ENCODE data around the gene TSPAN14. TPM values are rescaled to one million over a fixed set of nuclear protein-coding genes. Genes with fewer than 3 reads are reported as not detected.

Gene TSPAN14
- total RNA-seq, 1 donor from 2014 or later: 126 TPM

- DNase-seq (ENCODE audit: low spot score, unreplicated experiment): no peak
- no peaks in the 10 kb centered on the region for H3K36me3 Mint-ChIP-seq (ENCODE audit: insufficient read depth)
- H3K4me3 Mint-ChIP-seq (ENCODE audit: low read depth): no peak overlapping the region
- no peaks in the 10 kb centered on the region for H3K4me1 Mint-ChIP-seq (ENCODE audit: low read depth)
- H3K9me3 Mint-ChIP-seq (ENCODE audit: low read depth): no peaks in the 10 kb centered on the region
- no peak for TF ChIP-seq CTCF (IDR thresholded peaks at IDR 0.05; ENCODE audit: unreplicated experiment)
- no peak overlapping the region for H3K27ac Mint-ChIP-seq
- H3K27me3 Mint-ChIP-seq: no peaks in the 10 kb centered on the region
Observed at GRCh38 chr10:80526742-80527141, 72.6 kb downstream of the TSPAN14 start.

GRCh38 chr10:80528185-80528700 lies 74.1 kb downstream of the TSPAN14 start:
- DNase-seq (ENCODE audit: low spot score, unreplicated experiment): no peak
- no peaks in the 10 kb centered on the region for H3K9me3 Mint-ChIP-seq (ENCODE audit: low read depth)
- H3K27me3 Mint-ChIP-seq: no peaks in the 10 kb centered on the region
- peaks cover 1% of the 10 kb centered on the region for H3K36me3 Mint-ChIP-seq (ENCODE audit: insufficient read depth)
- H3K4me3 Mint-ChIP-seq (ENCODE audit: low read depth): no peak overlapping the region
- H3K27ac Mint-ChIP-seq: no peak overlapping the region
- TF ChIP-seq CTCF (IDR thresholded peaks at IDR 0.05; ENCODE audit: unreplicated experiment): no peak
- H3K4me1 Mint-ChIP-seq (ENCODE audit: low read depth): no peaks in the 10 kb centered on the region

GRCh38 chr10:80528901-80529300 lies 74.8 kb downstream of the TSPAN14 start:
- DNase-seq (ENCODE audit: low spot score, unreplicated experiment): no peak
- H3K27ac Mint-ChIP-seq: no peak overlapping the region
- no peaks in the 10 kb centered on the region for H3K27me3 Mint-ChIP-seq
- peaks cover 1% of the 10 kb centered on the region for H3K36me3 Mint-ChIP-seq (ENCODE audit: insufficient read depth)
- TF ChIP-seq CTCF (IDR thresholded peaks at IDR 0.05; ENCODE audit: unreplicated experiment): no peak
- no peaks in the 10 kb centered on the region for H3K9me3 Mint-ChIP-seq (ENCODE audit: low read depth)
- no peak overlapping the region for H3K4me3 Mint-ChIP-seq (ENCODE audit: low read depth)
- no peaks in the 10 kb centered on the region for H3K4me1 Mint-ChIP-seq (ENCODE audit: low read depth)

- H3K4me1 Mint-ChIP-seq (ENCODE audit: low read depth): no peaks in the 10 kb centered on the region
- no peaks in the 10 kb centered on the region for H3K27me3 Mint-ChIP-seq
- peaks cover 1% of the 10 kb centered on the region for H3K36me3 Mint-ChIP-seq (ENCODE audit: insufficient read depth)
- peak overlapping the region; percentile 52 for H3K27ac Mint-ChIP-seq
- TF ChIP-seq CTCF (IDR thresholded peaks at IDR 0.05; ENCODE audit: unreplicated experiment): no peak
- no peak for DNase-seq (ENCODE audit: low spot score, unreplicated experiment)
- no peak overlapping the region for H3K4me3 Mint-ChIP-seq (ENCODE audit: low read depth)
- H3K9me3 Mint-ChIP-seq (ENCODE audit: low read depth): no peaks in the 10 kb centered on the region
Observed at GRCh38 chr10:80529604-80530003, 75.5 kb downstream of the TSPAN14 start.

DNA sequence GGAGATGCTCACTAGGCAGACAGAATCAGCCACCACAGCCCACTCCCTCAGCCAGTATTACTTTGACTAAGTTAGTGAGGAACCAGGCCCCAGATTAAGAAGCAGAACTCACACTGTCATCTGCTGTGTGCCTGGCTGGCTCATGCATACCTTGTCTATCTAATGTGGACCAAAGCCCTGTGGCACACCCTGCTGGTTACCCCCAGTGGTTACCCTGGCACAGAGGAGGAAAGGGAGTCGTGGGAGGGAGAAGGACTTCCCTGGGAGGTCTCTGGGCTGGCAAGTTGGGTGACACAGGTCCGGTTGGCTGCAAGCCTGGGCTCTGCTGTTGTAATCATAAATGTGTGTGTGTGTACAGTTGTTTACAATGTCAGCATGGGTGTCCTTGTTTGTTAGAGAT lies 76.1 kb downstream of the TSPAN14 start:
- no peak for TF ChIP-seq CTCF (IDR thresholded peaks at IDR 0.05; ENCODE audit: unreplicated experiment)
- no peaks in the 10 kb centered on the region for H3K27me3 Mint-ChIP-seq
- H3K9me3 Mint-ChIP-seq (ENCODE audit: low read depth): no peaks in the 10 kb centered on the region
- no peak overlapping the region for H3K27ac Mint-ChIP-seq
- no peaks in the 10 kb centered on the region for H3K4me1 Mint-ChIP-seq (ENCODE audit: low read depth)
- no peak overlapping the region for H3K4me3 Mint-ChIP-seq (ENCODE audit: low read depth)
- DNase-seq (ENCODE audit: low spot score, unreplicated experiment): no peak
- peaks cover 1% of the 10 kb centered on the region for H3K36me3 Mint-ChIP-seq (ENCODE audit: insufficient read depth)
